Fibroblast of villous mesenchyme (primary cell): ENCODE measurements around the gene CPVL. TPM values are rescaled to one million over a fixed set of nuclear protein-coding genes. Genes with fewer than 3 reads are reported as not detected.

Source experiments
- DNase-seq: peaks from one replicate; pipeline ENCODE4 v3.0.0-alpha.2; 2010; ENCODE audit warnings: low read depth
- H3K4me3 ChIP-seq: 2 replicates; pipeline ENCODE4 v1.5.1; 2011; ENCODE audit warnings: low read depth, mild to moderate bottlenecking, low read length
- total RNA-seq: library from RNA; depleted of rRNA; stranded (reverse); fragments of >200 nt; gene quantifications from 2 replicates; pipeline ENCODE4 v1.2.3, GENCODE V29; 2012
- TF ChIP-seq, protein P1 (sequence below): IDR thresholded peaks from 2 replicates; pipeline ENCODE4 v1.5.1; 2012; ENCODE audit warnings: low read depth, mild to moderate bottlenecking, low read length; ENCODE audit not compliant: insufficient read depth

CPVL gene
- total RNA-seq, 1 donor: not detected

DNA sequence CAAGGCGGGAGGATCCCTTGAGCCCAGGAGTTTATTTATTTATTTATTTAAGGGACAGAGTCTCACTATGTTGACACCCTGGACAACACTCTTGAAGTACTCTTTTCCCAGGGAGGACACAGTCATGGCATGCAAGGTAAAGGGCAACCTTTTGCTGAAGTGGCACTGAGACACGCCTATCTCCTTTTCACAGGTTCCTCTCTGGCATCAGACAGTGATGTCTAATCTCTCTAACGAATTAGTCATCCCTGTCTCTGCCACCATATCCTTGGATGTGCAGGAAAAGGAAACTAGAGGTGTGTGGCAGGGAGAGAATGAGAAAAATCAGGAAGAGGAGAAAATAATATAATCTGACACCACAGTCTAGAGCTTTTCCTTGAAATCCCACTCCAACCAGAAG lies 19.5 kb downstream of the CPVL start:
- TF ChIP-seq, protein P1, sequence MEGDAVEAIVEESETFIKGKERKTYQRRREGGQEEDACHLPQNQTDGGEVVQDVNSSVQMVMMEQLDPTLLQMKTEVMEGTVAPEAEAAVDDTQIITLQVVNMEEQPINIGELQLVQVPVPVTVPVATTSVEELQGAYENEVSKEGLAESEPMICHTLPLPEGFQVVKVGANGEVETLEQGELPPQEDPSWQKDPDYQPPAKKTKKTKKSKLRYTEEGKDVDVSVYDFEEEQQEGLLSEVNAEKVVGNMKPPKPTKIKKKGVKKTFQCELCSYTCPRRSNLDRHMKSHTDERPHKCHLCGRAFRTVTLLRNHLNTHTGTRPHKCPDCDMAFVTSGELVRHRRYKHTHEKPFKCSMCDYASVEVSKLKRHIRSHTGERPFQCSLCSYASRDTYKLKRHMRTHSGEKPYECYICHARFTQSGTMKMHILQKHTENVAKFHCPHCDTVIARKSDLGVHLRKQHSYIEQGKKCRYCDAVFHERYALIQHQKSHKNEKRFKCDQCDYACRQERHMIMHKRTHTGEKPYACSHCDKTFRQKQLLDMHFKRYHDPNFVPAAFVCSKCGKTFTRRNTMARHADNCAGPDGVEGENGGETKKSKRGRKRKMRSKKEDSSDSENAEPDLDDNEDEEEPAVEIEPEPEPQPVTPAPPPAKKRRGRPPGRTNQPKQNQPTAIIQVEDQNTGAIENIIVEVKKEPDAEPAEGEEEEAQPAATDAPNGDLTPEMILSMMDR: no peak

DNA sequence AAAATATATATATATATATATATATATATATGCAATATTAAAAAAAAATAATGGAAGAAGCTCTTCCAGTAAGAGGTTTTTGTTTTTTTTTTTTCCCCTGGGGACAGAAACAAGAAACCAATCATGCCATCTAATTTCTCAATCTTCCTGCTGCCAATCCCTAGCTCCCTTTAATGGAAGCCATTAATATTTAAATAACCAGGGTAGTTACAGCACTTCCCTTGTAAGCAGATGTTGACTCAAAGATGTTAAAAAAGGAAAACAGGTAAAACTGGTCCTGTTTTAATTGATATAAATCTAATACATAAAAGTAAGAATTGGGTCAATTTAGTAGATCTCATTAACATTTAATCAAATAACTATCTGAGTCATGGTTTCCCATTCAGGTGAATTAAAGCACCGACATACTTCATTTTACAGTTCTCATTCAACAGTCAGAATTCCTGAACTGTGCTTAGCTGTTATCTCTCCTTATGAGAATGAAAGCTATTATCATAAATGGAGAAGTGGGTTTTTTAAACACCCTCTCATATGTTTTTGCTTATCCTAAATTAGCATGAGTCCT lies 22.6 kb downstream of the CPVL start:
- DNase-seq: no peak
- TF ChIP-seq, protein P1: no peak

More for the DNA sequence above, 19.5 kb downstream of the CPVL start:
- no peak overlapping the region for H3K4me3 ChIP-seq
- DNase-seq: no peak

DNA sequence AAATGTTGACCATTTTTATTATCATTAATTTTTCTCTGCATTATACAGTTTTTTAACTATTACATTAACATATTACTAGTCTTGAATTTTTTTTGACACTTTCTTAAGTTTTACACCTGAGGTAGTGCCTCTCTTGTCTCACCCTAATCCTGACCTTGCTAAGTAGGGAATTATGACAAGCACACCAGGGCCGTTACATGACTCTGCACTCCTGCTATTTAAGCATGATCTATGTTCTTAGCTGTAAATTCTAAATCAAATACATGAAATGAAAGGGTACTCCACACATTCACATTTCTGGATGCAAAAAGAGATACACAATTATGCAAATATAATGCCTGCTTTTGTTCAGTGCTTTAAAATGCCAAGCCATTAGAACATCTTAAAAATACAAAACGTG lies 23.6 kb downstream of the CPVL start:
- DNase-seq: no peak
- no peak overlapping the region for H3K4me3 ChIP-seq
- TF ChIP-seq, protein P1: no peak

More for the DNA sequence above, 22.6 kb downstream of the CPVL start:
- no peak overlapping the region for H3K4me3 ChIP-seq

DNA sequence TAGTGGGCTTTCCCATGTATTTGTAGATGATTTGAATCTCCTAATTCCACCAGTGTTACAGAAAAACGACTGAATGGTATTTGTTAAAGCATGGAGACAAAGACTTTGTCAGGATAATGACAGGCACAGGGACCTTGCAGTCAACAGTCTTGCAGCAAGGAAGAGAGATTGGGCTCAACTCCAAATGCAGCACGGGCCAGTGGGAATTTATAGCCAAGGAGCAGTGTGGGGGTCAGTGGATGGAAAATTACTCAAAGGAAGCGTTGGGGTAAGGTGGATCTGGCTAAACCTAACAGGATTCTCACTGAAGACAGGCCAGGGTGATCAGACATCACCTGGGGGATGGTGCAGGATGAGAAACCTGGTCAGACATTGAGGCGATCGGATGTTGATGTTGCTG lies 24.3 kb downstream of the CPVL start:
- H3K4me3 ChIP-seq: no peak overlapping the region
- no peak for DNase-seq
- TF ChIP-seq, protein P1: no peak

DNA sequence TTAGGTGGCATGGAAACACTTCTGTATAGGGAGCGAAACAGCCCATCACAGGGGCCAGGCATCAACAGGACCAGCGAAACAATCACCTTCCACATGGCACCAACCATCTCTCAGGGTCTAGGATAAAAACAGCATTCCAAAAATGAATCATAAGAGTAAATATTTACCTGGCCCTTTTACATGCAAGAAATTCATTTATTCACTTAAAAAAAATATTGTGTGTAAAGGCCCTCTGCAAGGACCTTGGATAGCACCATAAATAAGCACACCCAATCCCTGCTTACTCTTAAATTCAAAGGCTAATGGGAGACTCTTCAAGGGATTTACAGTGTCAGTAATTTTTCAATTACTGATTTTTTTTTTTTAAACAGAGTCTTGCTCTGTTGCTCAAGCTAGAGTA lies 25.4 kb downstream of the CPVL start:
- DNase-seq: no peak
- no peak overlapping the region for H3K4me3 ChIP-seq
- TF ChIP-seq, protein P1: no peak

DNA sequence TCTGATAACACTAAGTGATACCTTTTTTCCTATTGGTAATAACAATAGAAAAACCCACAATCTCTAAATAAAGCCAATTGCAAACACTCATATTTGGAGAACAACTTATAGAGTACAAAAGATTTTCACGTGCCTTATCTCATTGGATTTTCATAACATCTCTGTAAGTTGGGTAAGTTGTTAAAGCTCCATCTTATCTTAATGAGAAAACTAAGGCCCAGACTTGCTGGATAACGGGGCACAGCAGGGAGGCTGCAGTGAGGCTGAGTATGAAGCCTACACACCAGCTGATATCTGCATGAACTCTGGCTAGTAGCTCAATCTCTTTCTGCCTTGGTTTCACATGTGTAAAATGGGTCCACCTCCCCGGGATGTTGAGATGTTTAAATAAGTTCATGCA lies 26.8 kb downstream of the CPVL start:
- no peak for DNase-seq
- H3K4me3 ChIP-seq: no peak overlapping the region
- TF ChIP-seq, protein P1: no peak

DNA sequence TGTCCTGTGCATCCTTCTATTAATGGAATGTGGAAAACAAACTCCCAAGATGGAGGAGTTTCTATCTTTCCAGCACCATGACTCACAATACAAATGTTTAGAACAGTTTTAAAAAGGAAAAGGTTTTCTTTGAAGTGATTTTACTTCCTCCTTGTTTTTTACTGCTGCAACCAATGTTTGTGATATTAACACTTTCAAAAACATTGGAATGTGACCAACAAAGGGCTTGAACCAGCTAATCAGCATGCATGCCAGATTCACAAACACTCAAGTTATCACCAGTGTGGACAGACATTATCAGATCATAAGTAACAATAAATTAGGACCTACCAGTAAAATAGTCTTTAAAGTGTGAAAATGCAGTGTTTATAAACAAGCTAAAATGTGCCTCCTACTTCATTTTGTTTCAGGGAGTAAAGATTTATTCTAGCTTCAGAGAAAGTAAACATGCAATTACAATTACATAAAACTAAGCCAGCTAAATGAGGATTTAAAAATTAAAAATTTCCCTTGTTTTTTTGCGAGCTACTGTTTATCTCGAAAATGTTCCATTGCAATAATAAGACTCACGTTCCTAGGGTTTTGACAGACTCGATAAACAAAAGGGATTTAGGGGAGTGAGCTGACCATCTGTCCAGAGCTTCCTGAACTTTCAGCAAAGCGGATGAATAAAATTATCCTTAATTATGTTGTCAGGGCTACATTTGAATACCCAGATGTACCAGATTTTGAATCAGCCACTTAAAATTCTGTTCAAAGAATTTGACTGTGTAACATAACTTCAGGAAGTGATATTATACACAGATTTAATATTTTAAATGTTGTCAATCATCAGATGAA lies 29.8 kb downstream of the CPVL start:
- DNase-seq: no peak
- TF ChIP-seq, protein P1: no peak
- H3K4me3 ChIP-seq: no peak overlapping the region
